Measurements from ENCODE around the gene MPI. TPM values are rescaled to one million over a fixed set of nuclear protein-coding genes. Genes with fewer than 3 reads are reported as not detected.
"Not testable (repeated sequence)": the region's sequence is repeated elsewhere in the genome, so short reads cannot be mapped to it uniquely, and the experiment has no call there.

MPI gene
- total RNA-seq, 1 donor from 2014 or later, result 30.1 TPM

DNA sequence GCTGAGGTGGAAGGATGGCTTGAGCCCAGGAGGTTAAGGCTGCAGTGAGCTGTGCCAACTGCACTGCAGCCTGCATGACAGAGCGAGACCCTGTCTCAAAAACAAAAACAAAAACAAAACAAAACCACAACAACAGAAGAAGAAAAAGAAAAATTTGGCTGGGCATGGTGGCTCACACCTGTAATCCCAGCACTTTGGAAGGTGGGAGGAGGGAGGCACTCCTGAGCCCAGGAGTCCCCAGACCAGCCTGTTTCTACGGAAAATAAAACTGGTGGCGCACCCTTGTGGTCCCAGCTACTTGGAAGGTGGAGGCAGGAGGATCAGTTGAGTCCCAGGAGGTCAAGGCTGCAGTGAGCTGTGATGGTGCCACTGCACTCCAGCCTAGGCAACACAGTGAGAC lies 45.4 kb downstream of the MPI start:
- not testable (repeated sequence) for H3K36me3 Mint-ChIP-seq (ENCODE audit: unreplicated experiment); DNase-seq (ENCODE audit: extremely low spot score, unreplicated experiment); H3K27me3 Mint-ChIP-seq (ENCODE audit: unreplicated experiment); H3K9me3 Mint-ChIP-seq (ENCODE audit: unreplicated experiment); H3K27ac Mint-ChIP-seq (ENCODE audit: unreplicated experiment)
- Mint-ChIP-seq H3K4me1 (ENCODE audit: unreplicated experiment) (peaks cover 19% of the 10 kb centered on the region), H3K4me3 (ENCODE audit: unreplicated experiment) (peak overlapping the region; percentile 29)
- TF ChIP-seq, protein P1, sequence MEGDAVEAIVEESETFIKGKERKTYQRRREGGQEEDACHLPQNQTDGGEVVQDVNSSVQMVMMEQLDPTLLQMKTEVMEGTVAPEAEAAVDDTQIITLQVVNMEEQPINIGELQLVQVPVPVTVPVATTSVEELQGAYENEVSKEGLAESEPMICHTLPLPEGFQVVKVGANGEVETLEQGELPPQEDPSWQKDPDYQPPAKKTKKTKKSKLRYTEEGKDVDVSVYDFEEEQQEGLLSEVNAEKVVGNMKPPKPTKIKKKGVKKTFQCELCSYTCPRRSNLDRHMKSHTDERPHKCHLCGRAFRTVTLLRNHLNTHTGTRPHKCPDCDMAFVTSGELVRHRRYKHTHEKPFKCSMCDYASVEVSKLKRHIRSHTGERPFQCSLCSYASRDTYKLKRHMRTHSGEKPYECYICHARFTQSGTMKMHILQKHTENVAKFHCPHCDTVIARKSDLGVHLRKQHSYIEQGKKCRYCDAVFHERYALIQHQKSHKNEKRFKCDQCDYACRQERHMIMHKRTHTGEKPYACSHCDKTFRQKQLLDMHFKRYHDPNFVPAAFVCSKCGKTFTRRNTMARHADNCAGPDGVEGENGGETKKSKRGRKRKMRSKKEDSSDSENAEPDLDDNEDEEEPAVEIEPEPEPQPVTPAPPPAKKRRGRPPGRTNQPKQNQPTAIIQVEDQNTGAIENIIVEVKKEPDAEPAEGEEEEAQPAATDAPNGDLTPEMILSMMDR (IDR thresholded peaks at IDR 0.05), result peak; percentile 19

DNA sequence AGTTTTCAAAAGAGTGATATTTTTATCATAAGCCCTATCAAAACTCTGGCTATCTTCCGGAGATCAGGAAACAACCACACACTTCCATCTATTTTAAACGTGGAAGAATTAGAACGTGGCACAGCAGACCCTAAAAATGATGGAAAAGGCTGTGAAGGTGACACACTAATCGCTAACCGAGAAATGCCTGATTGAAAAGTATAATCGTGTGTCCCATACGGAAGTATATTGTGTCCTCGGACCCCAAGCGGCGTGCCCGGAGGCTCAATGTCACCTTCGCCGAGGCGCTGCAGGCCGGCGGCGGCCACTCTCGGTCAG lies 47.4 kb downstream of the MPI start:
- TF ChIP-seq, protein P1 (IDR thresholded peaks at IDR 0.05), result no peak
- Mint-ChIP-seq H3K27ac (ENCODE audit: unreplicated experiment) (peak overlapping the region; percentile 73), H3K4me1 (ENCODE audit: unreplicated experiment) (peaks cover 19% of the 10 kb centered on the region), H3K9me3 (ENCODE audit: unreplicated experiment) (no peaks in the 10 kb centered on the region), H3K27me3 (ENCODE audit: unreplicated experiment) (no peaks in the 10 kb centered on the region), H3K4me3 (ENCODE audit: unreplicated experiment) (peak overlapping the region; percentile 83), H3K36me3 (ENCODE audit: unreplicated experiment) (peaks cover 2% of the 10 kb centered on the region)
- no peak for DNase-seq (ENCODE audit: extremely low spot score, unreplicated experiment)

DNA sequence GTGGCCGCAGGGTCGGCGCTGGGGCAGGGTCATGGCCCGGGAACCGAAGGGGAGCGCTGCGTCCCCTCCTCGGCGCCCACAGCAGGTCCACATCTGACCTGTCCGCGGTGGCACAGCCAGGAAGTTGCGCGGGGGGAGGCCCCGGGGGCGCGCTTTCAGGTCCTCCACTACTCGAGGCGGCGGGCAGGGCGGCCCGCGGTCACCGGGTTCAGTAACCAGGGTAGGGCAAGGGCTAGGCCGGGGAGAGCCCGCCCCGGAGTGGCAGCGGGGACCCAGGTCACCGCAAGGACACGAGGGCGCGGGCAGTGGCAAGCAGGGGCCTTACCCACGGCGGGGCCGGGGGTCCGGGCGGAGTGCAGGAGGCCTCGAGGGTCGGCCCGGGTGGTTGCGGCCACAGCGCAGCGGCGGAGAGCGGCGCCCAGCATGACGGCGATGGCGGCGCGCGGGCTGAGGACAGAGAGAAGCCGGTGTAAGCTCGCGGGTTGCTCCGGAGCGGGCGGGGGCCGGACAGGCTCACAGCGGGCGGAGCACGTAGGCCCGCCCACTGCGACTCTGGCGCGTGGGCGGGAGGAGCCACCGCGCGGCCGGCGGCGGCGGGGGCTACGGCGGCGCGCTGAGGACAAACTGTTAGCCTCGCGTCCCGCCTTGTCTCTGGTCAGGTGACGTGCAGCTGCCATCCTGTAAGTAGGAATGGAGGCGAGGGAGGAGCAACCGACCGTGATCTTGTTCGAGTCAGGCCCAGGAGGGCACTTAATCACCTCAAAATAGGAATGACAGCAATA lies 47.9 kb downstream of the MPI start, which contains the start of gene COX5A:
Gene COX5A, minus strand, starts transcription at position 484 of the 782 bp plus-strand sequence. Its CDS starts 59 bp downstream, at position 425.
- TF ChIP-seq, protein P1 (IDR thresholded peaks at IDR 0.05), result no peak
- H3K36me3 Mint-ChIP-seq (ENCODE audit: unreplicated experiment), result peaks cover 2% of the 10 kb centered on the region
- H3K27ac Mint-ChIP-seq (ENCODE audit: unreplicated experiment), result peak within 1 kb of the TSS; percentile 89
- no peaks in the 10 kb centered on the region for H3K9me3 Mint-ChIP-seq (ENCODE audit: unreplicated experiment)
- H3K4me1 Mint-ChIP-seq (ENCODE audit: unreplicated experiment), result peaks cover 19% of the 10 kb centered on the region
- no peaks in the 10 kb centered on the region for H3K27me3 Mint-ChIP-seq (ENCODE audit: unreplicated experiment)
- DNase-seq (ENCODE audit: extremely low spot score, unreplicated experiment), result peak; percentile 97
- peak within 1 kb of the TSS; percentile 83 for H3K4me3 Mint-ChIP-seq (ENCODE audit: unreplicated experiment)

DNA sequence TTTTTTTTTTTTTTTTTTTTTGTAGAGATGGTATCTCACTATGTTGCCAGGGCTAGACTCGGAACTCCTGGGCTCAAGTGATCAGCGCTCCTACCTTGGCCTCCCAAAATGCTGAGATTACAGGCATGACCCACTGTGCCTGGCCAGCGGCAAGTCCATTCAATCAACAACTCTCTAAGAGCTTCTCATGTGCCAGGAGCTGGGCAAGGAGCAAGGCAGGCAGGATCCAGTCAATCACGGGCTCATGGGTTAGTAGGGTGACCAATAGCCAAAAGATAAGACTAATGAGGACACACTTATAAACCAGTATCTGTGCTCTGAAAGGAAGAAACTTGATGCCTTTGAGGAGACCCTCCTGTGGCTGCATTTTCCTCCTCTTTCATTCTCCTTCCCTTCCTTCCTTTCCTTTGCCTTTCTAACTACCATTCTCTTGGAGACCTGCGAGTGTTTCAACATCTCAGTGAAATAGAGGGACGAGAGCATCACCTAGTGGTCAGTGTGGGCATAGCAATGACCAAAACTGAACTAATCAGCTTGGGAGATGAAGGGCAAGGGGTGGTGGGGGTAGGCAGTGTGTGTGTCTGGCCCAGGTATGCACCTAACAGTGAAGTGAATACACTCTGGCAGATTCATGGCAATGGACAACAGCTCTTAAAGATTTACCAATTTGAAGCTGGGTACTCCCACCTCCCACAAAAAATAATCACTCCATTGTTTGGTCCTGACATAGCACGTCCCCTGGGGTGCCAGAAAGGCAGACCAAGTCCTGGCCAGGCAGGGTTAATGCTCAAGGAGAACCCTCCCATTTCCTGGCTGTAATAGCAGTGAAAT lies 60.5 kb downstream of the MPI start:
- H3K36me3 Mint-ChIP-seq (ENCODE audit: unreplicated experiment), result no peaks in the 10 kb centered on the region
- no peaks in the 10 kb centered on the region for H3K9me3 Mint-ChIP-seq (ENCODE audit: unreplicated experiment)
- H3K4me1 Mint-ChIP-seq (ENCODE audit: unreplicated experiment), result peaks cover 24% of the 10 kb centered on the region
- H3K27ac Mint-ChIP-seq (ENCODE audit: unreplicated experiment), result peak overlapping the region; percentile 57
- TF ChIP-seq, protein P1 (IDR thresholded peaks at IDR 0.05), result peak; percentile 91
- DNase-seq (ENCODE audit: extremely low spot score, unreplicated experiment), result peak; percentile 92
- no peaks in the 10 kb centered on the region for H3K27me3 Mint-ChIP-seq (ENCODE audit: unreplicated experiment)
- H3K4me3 Mint-ChIP-seq (ENCODE audit: unreplicated experiment), result no peak overlapping the region

DNA sequence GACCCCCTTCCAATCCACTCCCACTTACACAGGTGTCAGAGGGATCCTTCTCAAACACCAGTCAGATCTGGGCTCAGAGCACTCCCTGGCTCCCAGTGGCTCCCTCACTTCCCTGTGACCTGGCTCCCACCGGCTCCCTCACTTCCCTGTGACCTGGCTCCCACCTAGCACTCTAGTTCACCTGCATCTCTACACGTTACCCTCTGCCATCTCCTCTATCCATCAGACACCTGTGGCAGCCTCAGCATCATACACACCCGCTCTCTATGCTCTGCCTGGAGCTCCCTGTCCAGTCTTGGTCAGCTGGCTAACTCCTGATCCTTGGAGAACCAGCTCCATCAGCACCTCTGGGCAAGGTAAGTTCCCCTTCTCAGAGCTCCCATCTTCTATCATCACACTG lies 61.2 kb downstream of the MPI start:
- Mint-ChIP-seq H3K4me1 (ENCODE audit: unreplicated experiment) (peaks cover 30% of the 10 kb centered on the region), H3K9me3 (ENCODE audit: unreplicated experiment) (no peaks in the 10 kb centered on the region), H3K27me3 (ENCODE audit: unreplicated experiment) (no peaks in the 10 kb centered on the region), H3K4me3 (ENCODE audit: unreplicated experiment) (no peak overlapping the region), H3K27ac (ENCODE audit: unreplicated experiment) (no peak overlapping the region), H3K36me3 (ENCODE audit: unreplicated experiment) (no peaks in the 10 kb centered on the region)
- TF ChIP-seq, protein P1 (IDR thresholded peaks at IDR 0.05), result no peak
- DNase-seq (ENCODE audit: extremely low spot score, unreplicated experiment), result no peak

Measured in osteocyte (in vitro differentiated cells).